Colonic mucosa (tissue), 4 donors: ENCODE measurements around the gene WDR77. TPM values are rescaled to one million over a fixed set of nuclear protein-coding genes. Genes with fewer than 3 reads are reported as not detected.
A peak's percentile ranks its signal among the peaks of the same experiment; 100 is the strongest.

Source experiments
- DNase-seq: peaks from one replicate; pipeline ENCODE4 v3.0.0-alpha.2; 2020
- H3K27ac ChIP-seq: fragments of 200-600 bp; one replicate; pipeline ENCODE4 v1.8.0; 2021
- H3K27me3 ChIP-seq: fragments of 200-600 bp; one replicate; pipeline ENCODE4 v1.8.0; 2021
- H3K36me3 ChIP-seq: fragments of 200-600 bp; one replicate; pipeline ENCODE4 v1.8.0; 2021
- H3K4me1 ChIP-seq: fragments of 200-600 bp; one replicate; pipeline ENCODE4 v1.8.0; 2021; ENCODE audit warnings: mild to moderate bottlenecking
- H3K4me3 ChIP-seq: fragments of 200-600 bp; one replicate; pipeline ENCODE4 v1.8.0; 2021
- H3K9ac ChIP-seq, 2 donors: one replicate each; pipeline ENCODE4 v1.7.0; 2013; ENCODE audit warnings: control low read depth in 2 of 2, low read depth in 2 of 2, low read length in 2 of 2
- H3K9me3 ChIP-seq: fragments of 200-600 bp; one replicate; pipeline ENCODE4 v1.8.0; 2021
- intact Hi-C: fragments of 100-400 bp; cut with DNase I; formaldehyde crosslinking; loops from one replicate; pipeline ENCODE4 v1.14.1; 2022
- total RNA-seq, 2 donors: library from RNA; stranded (reverse); fragmentation: NEBNext Ultra II Directional in 1 of 2; extraction: Animal tissue kit (Norgen Biotek cat#: 25700) in 1 of 2; gene quantifications; one replicate each; pipeline ENCODE4 v1.2.1, GENCODE V29; 2021
- TF ChIP-seq, protein P1 (sequence below): fragments of 200-600 bp; IDR thresholded peaks from one replicate; pipeline ENCODE4 v1.8.0; 2022; ENCODE audit warnings: antibody characterized with exemption, mild to moderate bottlenecking
- donor health status: healthy.
- donor health status: DM: no; HTN: no; CAD: no.
- donor health status: DM: no; HTN: no; CAD: no.

Gene WDR77
- total RNA-seq, 2 donors from 2014 or later: 19.9 to 42.0 TPM

DNA sequence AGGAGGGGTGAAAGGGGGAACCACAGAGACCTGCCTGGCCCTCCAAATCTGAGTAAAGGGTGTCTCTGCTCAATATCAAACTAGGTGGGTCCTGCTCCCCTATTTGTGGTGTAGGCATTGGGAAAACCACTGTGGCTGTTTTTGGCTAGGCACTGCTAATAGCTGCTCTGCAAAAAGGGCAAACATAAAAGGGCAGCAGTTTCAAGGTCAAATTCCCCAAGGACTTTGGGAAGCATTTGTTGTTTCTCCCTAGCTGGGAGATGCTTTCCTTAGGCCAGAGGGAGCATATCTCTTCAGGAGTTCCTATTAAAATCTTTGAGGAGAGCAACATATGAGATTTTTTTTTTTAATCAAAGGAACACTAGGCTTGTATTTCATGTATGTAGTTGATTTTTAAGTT lies 27.2 kb upstream of the WDR77 start:
- no peaks in the 10 kb centered on the region for H3K27me3 ChIP-seq
- TF ChIP-seq, protein P1, sequence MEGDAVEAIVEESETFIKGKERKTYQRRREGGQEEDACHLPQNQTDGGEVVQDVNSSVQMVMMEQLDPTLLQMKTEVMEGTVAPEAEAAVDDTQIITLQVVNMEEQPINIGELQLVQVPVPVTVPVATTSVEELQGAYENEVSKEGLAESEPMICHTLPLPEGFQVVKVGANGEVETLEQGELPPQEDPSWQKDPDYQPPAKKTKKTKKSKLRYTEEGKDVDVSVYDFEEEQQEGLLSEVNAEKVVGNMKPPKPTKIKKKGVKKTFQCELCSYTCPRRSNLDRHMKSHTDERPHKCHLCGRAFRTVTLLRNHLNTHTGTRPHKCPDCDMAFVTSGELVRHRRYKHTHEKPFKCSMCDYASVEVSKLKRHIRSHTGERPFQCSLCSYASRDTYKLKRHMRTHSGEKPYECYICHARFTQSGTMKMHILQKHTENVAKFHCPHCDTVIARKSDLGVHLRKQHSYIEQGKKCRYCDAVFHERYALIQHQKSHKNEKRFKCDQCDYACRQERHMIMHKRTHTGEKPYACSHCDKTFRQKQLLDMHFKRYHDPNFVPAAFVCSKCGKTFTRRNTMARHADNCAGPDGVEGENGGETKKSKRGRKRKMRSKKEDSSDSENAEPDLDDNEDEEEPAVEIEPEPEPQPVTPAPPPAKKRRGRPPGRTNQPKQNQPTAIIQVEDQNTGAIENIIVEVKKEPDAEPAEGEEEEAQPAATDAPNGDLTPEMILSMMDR: no peak
- intact Hi-C loops: no loop called here
- H3K9me3 ChIP-seq: no peaks in the 10 kb centered on the region
- H3K9ac ChIP-seq: no peak overlapping the region
- peak overlapping the region; percentile 8 for H3K27ac ChIP-seq
- no peak overlapping the region for H3K4me3 ChIP-seq
- DNase-seq: no peak
- H3K36me3 ChIP-seq: no peaks in the 10 kb centered on the region
- no peaks in the 10 kb centered on the region for H3K4me1 ChIP-seq

DNA sequence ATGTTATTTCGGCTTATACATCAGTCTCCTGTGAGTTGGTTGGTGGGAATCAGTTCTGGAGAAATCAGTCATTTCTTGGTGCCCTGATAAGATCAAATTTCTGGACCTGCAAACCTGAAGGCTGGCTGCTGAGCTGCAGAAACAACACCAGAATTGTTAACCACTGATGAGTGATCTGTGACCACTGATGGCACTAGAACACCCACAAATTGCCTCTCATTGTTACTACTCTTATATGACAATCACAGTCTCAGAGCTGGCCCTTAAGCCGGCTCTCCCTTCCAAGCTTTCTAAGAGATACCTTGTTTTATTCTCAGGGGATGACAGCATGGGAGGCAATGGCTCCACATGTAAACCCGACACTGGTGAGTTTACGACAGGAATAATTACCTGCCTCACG lies 26.6 kb upstream of the WDR77 start:
- Histone ChIP-seq H3K4me1 (no peaks in the 10 kb centered on the region), H3K27me3 (no peaks in the 10 kb centered on the region), H3K36me3 (no peaks in the 10 kb centered on the region), H3K4me3 (no peak overlapping the region), H3K9me3 (no peaks in the 10 kb centered on the region), H3K27ac (no peak overlapping the region), H3K9ac (no peak overlapping the region)
- TF ChIP-seq, protein P1: no peak
- intact Hi-C loops: no loop called here
- DNase-seq: no peak

DNA sequence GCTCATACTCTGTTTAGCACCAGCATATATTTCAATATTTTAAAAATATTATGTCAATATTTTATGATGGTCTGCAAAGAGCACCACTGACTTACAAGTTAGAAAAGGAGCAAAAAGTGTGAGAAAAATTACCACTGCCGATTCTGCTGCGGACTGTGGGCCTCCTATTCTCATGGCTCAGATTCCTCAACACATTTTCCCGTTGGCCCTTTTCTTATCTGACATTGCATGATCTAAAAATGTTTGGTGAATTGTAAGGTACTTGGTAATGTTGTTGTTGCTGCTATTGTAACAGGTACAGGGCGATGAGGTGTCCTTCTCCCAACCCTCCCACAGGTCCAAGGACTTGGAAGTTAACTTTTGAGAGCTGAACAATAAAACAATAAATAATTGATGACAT lies 25.5 kb upstream of the WDR77 start:
- no peaks in the 10 kb centered on the region for H3K9me3 ChIP-seq
- TF ChIP-seq, protein P1: no peak
- H3K27ac ChIP-seq: peak overlapping the region; percentile 16
- no peak overlapping the region for H3K9ac ChIP-seq
- no peaks in the 10 kb centered on the region for H3K36me3 ChIP-seq
- no peaks in the 10 kb centered on the region for H3K4me1 ChIP-seq
- intact Hi-C loops: no loop called here
- no peak for DNase-seq
- H3K27me3 ChIP-seq: no peaks in the 10 kb centered on the region
- no peak overlapping the region for H3K4me3 ChIP-seq

DNA sequence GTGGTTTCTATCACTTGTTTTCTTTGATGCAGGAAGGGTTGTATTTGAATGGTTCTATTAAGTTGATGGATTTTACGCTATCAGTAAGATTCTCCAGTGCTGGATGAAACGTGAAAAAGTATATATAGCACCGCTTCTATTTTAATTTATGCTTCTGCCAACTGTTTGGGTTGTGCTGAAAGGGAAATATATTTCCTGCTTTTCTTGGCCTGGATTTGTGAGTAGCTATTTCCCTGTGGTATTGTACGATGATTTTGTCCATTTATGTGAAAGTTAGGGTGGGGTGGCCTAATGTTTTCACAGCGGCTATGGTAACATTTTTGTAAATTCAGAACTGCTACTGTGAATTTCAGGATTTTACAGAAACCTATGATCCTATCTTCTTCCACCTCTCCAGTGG lies 25.1 kb upstream of the WDR77 start:
- H3K9me3 ChIP-seq: no peaks in the 10 kb centered on the region
- no peaks in the 10 kb centered on the region for H3K4me1 ChIP-seq
- no peak for DNase-seq
- no peaks in the 10 kb centered on the region for H3K36me3 ChIP-seq
- intact Hi-C loops: no loop called here
- H3K4me3 ChIP-seq: no peak overlapping the region
- H3K27ac ChIP-seq: peak overlapping the region; percentile 16
- TF ChIP-seq, protein P1: no peak
- H3K27me3 ChIP-seq: no peaks in the 10 kb centered on the region
- no peak overlapping the region for H3K9ac ChIP-seq

DNA sequence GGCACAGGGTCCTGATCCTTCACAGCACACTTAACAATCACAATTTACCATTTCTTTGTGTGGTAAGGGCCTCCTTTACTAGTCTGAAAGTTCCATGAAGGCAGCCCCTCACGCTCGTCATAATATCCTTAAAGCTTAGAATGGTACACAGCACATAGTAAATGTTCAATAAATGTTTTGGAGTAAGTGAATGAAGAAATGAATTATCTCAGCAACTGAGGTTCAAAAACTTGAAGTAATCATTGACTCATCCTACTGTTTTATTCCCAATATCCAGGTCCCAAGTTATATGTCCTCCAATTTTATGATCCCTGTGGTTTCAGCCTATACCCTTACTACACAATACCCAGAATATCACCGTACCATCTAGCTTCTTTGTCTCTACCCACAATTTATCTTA lies 22.5 kb upstream of the WDR77 start:
- no peaks in the 10 kb centered on the region for H3K27me3 ChIP-seq
- no peak overlapping the region for H3K4me3 ChIP-seq
- TF ChIP-seq, protein P1: no peak
- intact Hi-C loops: no loop called here
- H3K36me3 ChIP-seq: no peaks in the 10 kb centered on the region
- H3K9me3 ChIP-seq: no peaks in the 10 kb centered on the region
- no peak overlapping the region for H3K9ac ChIP-seq
- DNase-seq: no peak
- H3K27ac ChIP-seq: peak overlapping the region; percentile 31
- no peaks in the 10 kb centered on the region for H3K4me1 ChIP-seq

DNA sequence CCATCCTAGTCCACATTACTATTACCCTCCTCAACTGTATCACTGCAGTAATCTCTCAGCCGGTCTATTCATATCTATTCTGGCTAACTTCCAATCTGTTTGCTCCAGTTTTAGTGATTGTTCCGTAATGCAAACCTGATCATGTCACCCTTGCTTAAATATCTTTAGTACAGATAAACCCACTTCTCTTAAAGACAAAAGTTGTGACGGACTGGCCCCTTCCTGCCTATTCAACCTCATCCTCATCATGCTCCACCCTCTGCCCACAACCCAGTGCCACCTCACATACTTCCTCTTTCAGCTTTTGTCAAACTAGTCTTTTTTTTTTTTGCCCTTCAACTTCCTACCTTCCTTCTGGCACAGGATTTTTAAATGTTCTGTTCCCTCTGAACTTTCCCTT lies 22.0 kb upstream of the WDR77 start:
- H3K9me3 ChIP-seq: no peaks in the 10 kb centered on the region
- H3K27ac ChIP-seq: peak overlapping the region; percentile 31
- TF ChIP-seq, protein P1: no peak
- DNase-seq: peak; percentile 35
- intact Hi-C loops: no loop called here
- no peak overlapping the region for H3K4me3 ChIP-seq
- no peak overlapping the region for H3K9ac ChIP-seq
- no peaks in the 10 kb centered on the region for H3K27me3 ChIP-seq
- no peaks in the 10 kb centered on the region for H3K36me3 ChIP-seq
- H3K4me1 ChIP-seq: no peaks in the 10 kb centered on the region
